Measurements from ENCODE around the gene PTMS. TPM values are rescaled to one million over a fixed set of nuclear protein-coding genes. Genes with fewer than 3 reads are reported as not detected.

The PTMS gene
- total and polyA plus RNA-seq, 2 donors (not counting 1 experiment from before 2014, with no cell fraction given): 63.6 to 312 TPM

DNA sequence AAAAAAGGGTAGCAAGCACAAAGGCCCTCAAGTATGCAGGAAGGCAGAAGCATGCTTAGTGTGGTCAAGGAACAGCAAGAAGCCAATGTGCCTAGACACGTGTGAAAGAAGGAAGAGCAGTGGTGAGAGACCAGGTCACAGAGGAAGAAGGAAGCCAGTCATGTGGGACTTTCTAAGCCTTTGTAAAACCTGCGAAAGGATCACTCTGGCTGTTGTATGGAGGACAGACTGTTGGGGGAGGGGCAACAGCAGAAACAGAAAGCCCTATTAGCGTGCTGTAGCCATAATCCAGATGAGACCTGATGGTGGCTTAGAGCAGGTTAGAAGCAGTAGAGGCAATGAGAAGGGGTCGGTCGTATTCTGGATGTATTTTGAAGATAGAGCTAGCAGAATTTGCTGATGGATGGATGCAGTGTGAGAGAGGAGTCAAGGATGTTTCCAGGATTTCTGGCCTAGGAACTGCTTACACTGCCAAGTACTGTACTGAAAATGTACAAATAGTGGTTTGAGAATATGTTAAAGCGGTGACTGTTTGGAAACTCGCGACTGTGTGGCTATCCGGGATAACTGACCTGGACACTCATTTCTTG lies 7.6 kb upstream of the PTMS start:
- Histone ChIP-seq H3K79me2 (ENCODE audit: control insufficient read depth, insufficient read depth, low read length) (no peaks in the 10 kb centered on the region), H3K9me3 (ENCODE audit: control insufficient read depth, insufficient read depth, low read depth, low read length) (no peaks in the 10 kb centered on the region), H3K9ac (ENCODE audit: insufficient read depth, low read length) (no peak overlapping the region), H4K20me1 (ENCODE audit: control insufficient read depth, extremely low read depth, insufficient read depth, low read length) (no peaks in the 10 kb centered on the region), H3K36me3 (ENCODE audit: control insufficient read depth, insufficient read depth, low read length) (no peaks in the 10 kb centered on the region), H3K4me2 (ENCODE audit: extremely low read depth, insufficient read depth, low read length) (no peak overlapping the region), H3K27ac (ENCODE audit: insufficient read depth, low read length) (no peak overlapping the region), H3K4me3 (replicated peaks in 1 of 4; ENCODE audit: control extremely low read depth in 1 of 4, insufficient read depth in 1 of 4, low read depth in 3 of 4, low read length in 4 of 4) (no peak overlapping the region), H3K27me3 (ENCODE audit: control insufficient read depth, insufficient read depth, low read length) (no peaks in the 10 kb centered on the region), H2AFZ (ENCODE audit: low read length) (peak overlapping the region; percentile 9), H3K4me1 (ENCODE audit: control insufficient read depth, extremely low read depth, insufficient read depth, low read length) (peaks cover 6% of the 10 kb centered on the region)
- TF ChIP-seq, protein P1, sequence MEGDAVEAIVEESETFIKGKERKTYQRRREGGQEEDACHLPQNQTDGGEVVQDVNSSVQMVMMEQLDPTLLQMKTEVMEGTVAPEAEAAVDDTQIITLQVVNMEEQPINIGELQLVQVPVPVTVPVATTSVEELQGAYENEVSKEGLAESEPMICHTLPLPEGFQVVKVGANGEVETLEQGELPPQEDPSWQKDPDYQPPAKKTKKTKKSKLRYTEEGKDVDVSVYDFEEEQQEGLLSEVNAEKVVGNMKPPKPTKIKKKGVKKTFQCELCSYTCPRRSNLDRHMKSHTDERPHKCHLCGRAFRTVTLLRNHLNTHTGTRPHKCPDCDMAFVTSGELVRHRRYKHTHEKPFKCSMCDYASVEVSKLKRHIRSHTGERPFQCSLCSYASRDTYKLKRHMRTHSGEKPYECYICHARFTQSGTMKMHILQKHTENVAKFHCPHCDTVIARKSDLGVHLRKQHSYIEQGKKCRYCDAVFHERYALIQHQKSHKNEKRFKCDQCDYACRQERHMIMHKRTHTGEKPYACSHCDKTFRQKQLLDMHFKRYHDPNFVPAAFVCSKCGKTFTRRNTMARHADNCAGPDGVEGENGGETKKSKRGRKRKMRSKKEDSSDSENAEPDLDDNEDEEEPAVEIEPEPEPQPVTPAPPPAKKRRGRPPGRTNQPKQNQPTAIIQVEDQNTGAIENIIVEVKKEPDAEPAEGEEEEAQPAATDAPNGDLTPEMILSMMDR (conservative IDR thresholded peaks at IDR 0.05 in 1 of 2, IDR thresholded peaks at IDR 0.05 in 1 of 2; ENCODE audit: low read depth in 1 of 2, low read length in 2 of 2): no peak
- no peak for TF ChIP-seq EZH2 (IDR thresholded peaks at IDR 0.05; ENCODE audit: low read length, missing control alignments)
- DNase-seq (ENCODE audit: low read depth in 2 of 2): no peak

DNA sequence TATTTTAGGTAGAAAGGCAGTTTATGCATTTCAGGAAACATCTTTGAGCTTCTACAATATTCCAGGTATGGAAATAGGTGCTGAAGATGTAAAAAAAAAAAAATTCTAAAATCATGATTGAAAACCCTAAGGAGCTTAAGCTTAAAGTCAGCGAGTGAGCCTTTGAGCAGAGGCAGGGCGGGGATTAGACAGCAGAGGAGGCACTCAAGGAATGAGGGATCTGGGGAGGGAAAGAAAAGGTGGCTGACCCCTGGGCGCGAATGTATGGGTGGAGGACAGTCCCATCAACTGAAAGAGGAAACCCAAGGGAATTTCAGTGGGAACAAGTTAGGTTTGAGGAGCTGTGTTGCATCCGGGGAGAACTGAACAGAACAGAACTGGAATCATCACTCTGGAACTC lies 6.4 kb upstream of the PTMS start:
- no peak overlapping the region for H3K4me3 ChIP-seq (replicated peaks in 1 of 4; ENCODE audit: control extremely low read depth in 1 of 4, insufficient read depth in 1 of 4, low read depth in 3 of 4, low read length in 4 of 4)
- no peaks in the 10 kb centered on the region for H3K79me2 ChIP-seq (ENCODE audit: control insufficient read depth, insufficient read depth, low read length)
- no peak for DNase-seq (ENCODE audit: low read depth in 2 of 2)
- H3K4me2 ChIP-seq (ENCODE audit: extremely low read depth, insufficient read depth, low read length): no peak overlapping the region
- H3K27ac ChIP-seq (ENCODE audit: insufficient read depth, low read length): no peak overlapping the region
- TF ChIP-seq, protein P1 (conservative IDR thresholded peaks at IDR 0.05 in 1 of 2, IDR thresholded peaks at IDR 0.05 in 1 of 2; ENCODE audit: low read depth in 1 of 2, low read length in 2 of 2): no peak
- TF ChIP-seq EZH2 (IDR thresholded peaks at IDR 0.05; ENCODE audit: low read length, missing control alignments): no peak
- no peaks in the 10 kb centered on the region for H3K27me3 ChIP-seq (ENCODE audit: control insufficient read depth, insufficient read depth, low read length)
- no peak overlapping the region for H3K9ac ChIP-seq (ENCODE audit: insufficient read depth, low read length)
- H3K4me1 ChIP-seq (ENCODE audit: control insufficient read depth, extremely low read depth, insufficient read depth, low read length): no peaks in the 10 kb centered on the region
- no peaks in the 10 kb centered on the region for H3K9me3 ChIP-seq (ENCODE audit: control insufficient read depth, insufficient read depth, low read depth, low read length)
- no peaks in the 10 kb centered on the region for H3K36me3 ChIP-seq (ENCODE audit: control insufficient read depth, insufficient read depth, low read length)
- no peak overlapping the region for H2AFZ ChIP-seq (ENCODE audit: low read length)
- H4K20me1 ChIP-seq (ENCODE audit: control insufficient read depth, extremely low read depth, insufficient read depth, low read length): no peaks in the 10 kb centered on the region

DNA sequence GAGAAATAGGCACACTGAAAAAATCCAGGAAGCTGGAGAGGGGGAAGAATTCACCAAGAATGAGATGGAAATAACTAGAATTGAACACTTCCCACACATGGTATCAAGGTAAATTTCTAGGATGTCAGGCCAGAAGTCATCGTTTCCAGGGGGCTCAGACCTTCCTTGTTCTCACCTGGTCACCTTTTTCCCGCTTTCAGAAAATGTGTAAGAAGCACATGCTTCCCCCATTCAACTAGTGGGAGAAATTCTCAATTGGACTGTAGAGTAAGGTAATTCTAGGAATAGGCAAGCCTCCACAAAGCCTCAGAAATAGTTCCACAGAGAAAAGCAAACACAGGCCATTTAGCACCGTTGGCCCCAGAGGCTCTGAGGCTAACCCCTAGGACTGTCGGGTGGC lies 2.8 kb upstream of the PTMS start:
- H3K27me3 ChIP-seq (ENCODE audit: control insufficient read depth, insufficient read depth, low read length): no peaks in the 10 kb centered on the region
- H2AFZ ChIP-seq (ENCODE audit: low read length): no peak overlapping the region
- no peaks in the 10 kb centered on the region for H3K9me3 ChIP-seq (ENCODE audit: control insufficient read depth, insufficient read depth, low read depth, low read length)
- H3K36me3 ChIP-seq (ENCODE audit: control insufficient read depth, insufficient read depth, low read length): no peaks in the 10 kb centered on the region
- H3K9ac ChIP-seq (ENCODE audit: insufficient read depth, low read length): no peak overlapping the region
- no peak for DNase-seq (ENCODE audit: low read depth in 2 of 2)
- H4K20me1 ChIP-seq (ENCODE audit: control insufficient read depth, extremely low read depth, insufficient read depth, low read length): peaks cover 1% of the 10 kb centered on the region
- TF ChIP-seq, protein P1 (conservative IDR thresholded peaks at IDR 0.05 in 1 of 2, IDR thresholded peaks at IDR 0.05 in 1 of 2; ENCODE audit: low read depth in 1 of 2, low read length in 2 of 2): no peak
- no peak for TF ChIP-seq EZH2 (IDR thresholded peaks at IDR 0.05; ENCODE audit: low read length, missing control alignments)
- peak overlapping the region; percentile 79 for H3K27ac ChIP-seq (ENCODE audit: insufficient read depth, low read length)
- peak overlapping the region in 2 of 4 experiments; percentile 35 to 40 for H3K4me3 ChIP-seq (replicated peaks in 1 of 4; ENCODE audit: control extremely low read depth in 1 of 4, insufficient read depth in 1 of 4, low read depth in 3 of 4, low read length in 4 of 4)
- H3K79me2 ChIP-seq (ENCODE audit: control insufficient read depth, insufficient read depth, low read length): peaks cover 18% of the 10 kb centered on the region
- H3K4me1 ChIP-seq (ENCODE audit: control insufficient read depth, extremely low read depth, insufficient read depth, low read length): peaks cover 6% of the 10 kb centered on the region
- peak overlapping the region; percentile 59 for H3K4me2 ChIP-seq (ENCODE audit: extremely low read depth, insufficient read depth, low read length)

Measured in fibroblast of lung (primary cell).